Measurements from ENCODE around the gene BBS4.
"Not testable (repeated sequence)": the region's sequence is repeated elsewhere in the genome, so short reads cannot be mapped to it uniquely, and the experiment has no call there.

The BBS4 gene

GRCh38 chr15:72700076-72700475, 14.1 kb downstream of the BBS4 start:
- Histone ChIP-seq H3K9me3 (ENCODE audit: control insufficient read depth, low read length) (no peaks in the 10 kb centered on the region), H3K4me1 (ENCODE audit: control insufficient read depth, insufficient read depth, low read length, poor library complexity, severe bottlenecking) (no peaks in the 10 kb centered on the region), H3K27ac (ENCODE audit: low read depth, low read length, severe bottlenecking) (no peak overlapping the region), H3K36me3 (ENCODE audit: control insufficient read depth, insufficient read depth, low read length) (no peaks in the 10 kb centered on the region), H3K4me3 (ENCODE audit: extremely low read depth, insufficient read depth, low read length, poor library complexity, severe bottlenecking) (no peak overlapping the region)
- WGBS, 2 experiments (ENCODE audit: insufficient coverage in 2 of 2): 87 to 96% methylated on average over 4 to 5 of the region's 9 CpGs

GRCh38 chr15:72706266-72706665, 20.3 kb downstream of the BBS4 start:
- H3K4me1 ChIP-seq (ENCODE audit: control insufficient read depth, insufficient read depth, low read length, poor library complexity, severe bottlenecking): no peaks in the 10 kb centered on the region
- H3K27ac ChIP-seq (ENCODE audit: low read depth, low read length, severe bottlenecking): no peak overlapping the region
- H3K4me3 ChIP-seq (ENCODE audit: extremely low read depth, insufficient read depth, low read length, poor library complexity, severe bottlenecking): no peak overlapping the region
- no peaks in the 10 kb centered on the region for H3K9me3 ChIP-seq (ENCODE audit: control insufficient read depth, low read length)
- 92 to 100% methylated on average over 4 to 6 of the region's 11 CpGs for WGBS, 2 experiments (ENCODE audit: insufficient coverage in 2 of 2)
- H3K36me3 ChIP-seq (ENCODE audit: control insufficient read depth, insufficient read depth, low read length): no peaks in the 10 kb centered on the region

- H3K9me3 ChIP-seq (ENCODE audit: control insufficient read depth, low read length); H3K4me1 ChIP-seq (ENCODE audit: control insufficient read depth, insufficient read depth, low read length, poor library complexity, severe bottlenecking); H3K27ac ChIP-seq (ENCODE audit: low read depth, low read length, severe bottlenecking); H3K4me3 ChIP-seq (ENCODE audit: extremely low read depth, insufficient read depth, low read length, poor library complexity, severe bottlenecking): not testable (repeated sequence)
- peaks cover 13% of the 10 kb centered on the region for H3K36me3 ChIP-seq (ENCODE audit: control insufficient read depth, insufficient read depth, low read length)
- 94 to 96% methylated on average over 5 to 6 of the region's 8 CpGs for WGBS, 2 experiments (ENCODE audit: insufficient coverage in 2 of 2)
These were observed 22.7 kb downstream of the BBS4 start for GRCh38 chr15:72708551-72709303.

DNA sequence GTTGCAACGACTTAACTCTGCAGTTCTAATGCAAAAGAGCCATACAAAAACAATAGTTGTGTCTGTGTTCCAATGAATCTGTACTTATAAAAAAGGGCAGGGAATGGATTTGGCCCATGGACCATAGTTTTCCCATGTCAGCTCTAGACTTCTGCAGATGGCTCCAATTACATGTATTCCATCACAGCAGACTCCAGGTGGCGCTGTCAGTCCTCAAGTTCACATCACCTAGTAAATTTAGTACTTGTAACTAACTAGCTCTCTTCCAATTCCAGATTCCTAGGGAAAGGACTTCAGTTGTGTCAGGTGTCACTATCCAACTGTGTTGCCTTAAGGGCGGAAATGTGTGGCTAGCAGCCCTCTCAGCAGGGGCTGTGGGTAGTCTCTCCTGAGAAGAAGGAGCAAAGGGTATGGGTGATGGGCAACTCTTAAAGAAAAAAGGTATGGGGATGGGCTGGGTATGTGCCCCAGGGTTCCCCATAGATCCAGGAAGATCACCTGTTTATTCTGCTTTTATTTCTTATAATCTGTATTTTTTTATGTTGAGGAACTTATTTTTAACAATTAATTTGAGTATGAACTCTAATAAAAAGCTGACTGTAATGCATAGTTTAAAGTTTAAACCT, 36.2 kb downstream of the BBS4 start:
- no peak overlapping the region for H3K4me3 ChIP-seq (ENCODE audit: extremely low read depth, insufficient read depth, low read length, poor library complexity, severe bottlenecking)
- H3K9me3 ChIP-seq (ENCODE audit: control insufficient read depth, low read length): no peaks in the 10 kb centered on the region
- H3K36me3 ChIP-seq (ENCODE audit: control insufficient read depth, insufficient read depth, low read length): peaks cover 10% of the 10 kb centered on the region
- no peak overlapping the region for H3K27ac ChIP-seq (ENCODE audit: low read depth, low read length, severe bottlenecking)
- H3K4me1 ChIP-seq (ENCODE audit: control insufficient read depth, insufficient read depth, low read length, poor library complexity, severe bottlenecking): no peaks in the 10 kb centered on the region
- WGBS, 2 experiments (ENCODE audit: insufficient coverage in 2 of 2): 0 to 49% methylated on average over 1 to 2 of the region's 3 CpGs

DNA sequence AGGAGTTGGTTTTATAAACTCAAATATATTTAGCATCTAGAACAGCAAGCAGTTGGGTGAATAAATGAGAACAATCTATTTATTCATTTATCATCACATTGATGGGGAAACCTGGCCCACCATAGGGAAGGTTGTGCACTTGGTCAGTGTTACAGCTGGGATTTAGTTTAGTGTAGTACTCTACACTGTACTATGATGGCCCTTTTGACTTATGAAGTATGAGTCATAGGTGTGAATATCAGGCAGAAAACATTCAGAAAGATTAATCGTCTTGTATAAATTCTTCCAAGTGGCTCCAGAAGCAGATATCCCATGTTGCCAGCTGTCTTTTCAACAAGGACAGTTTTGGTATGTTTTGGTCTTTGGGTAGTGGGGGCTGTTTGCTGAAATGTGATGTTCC, 38.0 kb downstream of the BBS4 start:
- Histone ChIP-seq H3K4me1 (ENCODE audit: control insufficient read depth, insufficient read depth, low read length, poor library complexity, severe bottlenecking) (no peaks in the 10 kb centered on the region), H3K36me3 (ENCODE audit: control insufficient read depth, insufficient read depth, low read length) (peaks cover 5% of the 10 kb centered on the region), H3K27ac (ENCODE audit: low read depth, low read length, severe bottlenecking) (no peak overlapping the region), H3K4me3 (ENCODE audit: extremely low read depth, insufficient read depth, low read length, poor library complexity, severe bottlenecking) (no peak overlapping the region), H3K9me3 (ENCODE audit: control insufficient read depth, low read length) (no peaks in the 10 kb centered on the region)
- 89% methylated on average over 1 of the region's 1 CpG; no CpG with 5 or more reads in 1 of the 2 experiments for WGBS, 2 experiments (ENCODE audit: insufficient coverage in 2 of 2)

GRCh38 chr15:72725446-72725845, 39.4 kb downstream of the BBS4 start:
- Histone ChIP-seq H3K4me1 (ENCODE audit: control insufficient read depth, insufficient read depth, low read length, poor library complexity, severe bottlenecking) (no peaks in the 10 kb centered on the region), H3K4me3 (ENCODE audit: extremely low read depth, insufficient read depth, low read length, poor library complexity, severe bottlenecking) (no peak overlapping the region), H3K9me3 (ENCODE audit: control insufficient read depth, low read length) (no peaks in the 10 kb centered on the region), H3K27ac (ENCODE audit: low read depth, low read length, severe bottlenecking) (no peak overlapping the region), H3K36me3 (ENCODE audit: control insufficient read depth, insufficient read depth, low read length) (peaks cover 10% of the 10 kb centered on the region)
- WGBS, 2 experiments (ENCODE audit: insufficient coverage in 2 of 2): 92% methylated on average over 2 of the region's 3 CpGs; no CpG with 5 or more reads in 1 of the 2 experiments

DNA sequence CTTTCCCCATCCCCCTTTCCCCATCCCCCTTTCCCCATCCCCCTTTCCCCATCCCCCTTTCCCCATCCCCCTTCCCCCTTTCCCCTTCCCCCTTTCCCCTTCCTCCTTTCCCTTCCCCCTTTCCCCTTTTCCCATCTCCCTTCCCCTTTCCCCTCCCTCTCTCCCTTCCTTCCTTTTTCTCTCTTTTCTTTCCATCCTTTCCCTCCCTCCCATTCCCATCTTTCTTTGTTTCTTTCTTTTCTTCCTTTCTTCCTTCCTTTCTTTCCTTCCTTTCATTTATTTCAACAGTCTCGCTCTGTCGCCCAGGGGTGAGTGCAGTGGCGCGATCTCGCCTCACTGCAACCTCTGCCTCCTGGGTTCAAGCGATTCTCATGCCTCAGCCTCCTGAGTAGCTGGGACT, 39.8 kb downstream of the BBS4 start:
- H3K4me1 ChIP-seq (ENCODE audit: control insufficient read depth, insufficient read depth, low read length, poor library complexity, severe bottlenecking); H3K9me3 ChIP-seq (ENCODE audit: control insufficient read depth, low read length); H3K27ac ChIP-seq (ENCODE audit: low read depth, low read length, severe bottlenecking); H3K4me3 ChIP-seq (ENCODE audit: extremely low read depth, insufficient read depth, low read length, poor library complexity, severe bottlenecking): not testable (repeated sequence)
- peaks cover 10% of the 10 kb centered on the region for H3K36me3 ChIP-seq (ENCODE audit: control insufficient read depth, insufficient read depth, low read length)
- 92 to 94% methylated on average over 6 of the region's 6 CpGs for WGBS, 2 experiments (ENCODE audit: insufficient coverage in 2 of 2)

GRCh38 chr15:72727154-72727553, 41.1 kb downstream of the BBS4 start:
- Histone ChIP-seq H3K4me1 (ENCODE audit: control insufficient read depth, insufficient read depth, low read length, poor library complexity, severe bottlenecking) (no peaks in the 10 kb centered on the region), H3K4me3 (ENCODE audit: extremely low read depth, insufficient read depth, low read length, poor library complexity, severe bottlenecking) (no peak overlapping the region)

DNA sequence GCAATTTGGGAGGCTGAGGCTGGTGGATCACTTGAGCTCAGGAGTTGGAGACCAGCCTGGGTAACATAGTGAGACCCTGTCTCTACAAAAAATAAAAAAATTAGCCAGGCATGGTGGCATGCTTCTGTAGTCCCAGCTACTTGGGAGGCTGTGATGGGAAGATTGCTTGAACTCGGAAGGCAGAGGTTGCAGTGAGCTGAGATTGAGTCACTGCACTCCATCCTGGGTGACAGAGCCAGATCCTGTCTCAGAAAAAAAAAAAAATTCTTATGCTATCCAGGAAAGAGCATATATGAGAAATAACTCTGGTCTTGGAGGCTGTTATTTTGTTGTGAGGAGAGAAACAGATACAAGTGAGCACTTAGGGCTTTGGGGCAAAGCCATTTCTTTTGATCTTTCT, 42.2 kb downstream of the BBS4 start:
- H3K4me1 ChIP-seq (ENCODE audit: control insufficient read depth, insufficient read depth, low read length, poor library complexity, severe bottlenecking); H3K4me3 ChIP-seq (ENCODE audit: extremely low read depth, insufficient read depth, low read length, poor library complexity, severe bottlenecking); H3K27ac ChIP-seq (ENCODE audit: low read depth, low read length, severe bottlenecking); H3K9me3 ChIP-seq (ENCODE audit: control insufficient read depth, low read length): not testable (repeated sequence)
- H3K36me3 ChIP-seq (ENCODE audit: control insufficient read depth, insufficient read depth, low read length): peaks cover 25% of the 10 kb centered on the region
- 100% methylated on average over 1 of the region's 1 CpG for whole genome bisulfite sequencing, 2 experiments (ENCODE audit: insufficient coverage in 2 of 2)

More at GRCh38 chr15:72727154-72727553, 41.1 kb downstream of the BBS4 start:
- Histone ChIP-seq H3K36me3 (ENCODE audit: control insufficient read depth, insufficient read depth, low read length) (peaks cover 17% of the 10 kb centered on the region), H3K9me3 (ENCODE audit: control insufficient read depth, low read length) (no peaks in the 10 kb centered on the region), H3K27ac (ENCODE audit: low read depth, low read length, severe bottlenecking) (no peak overlapping the region)

DNA sequence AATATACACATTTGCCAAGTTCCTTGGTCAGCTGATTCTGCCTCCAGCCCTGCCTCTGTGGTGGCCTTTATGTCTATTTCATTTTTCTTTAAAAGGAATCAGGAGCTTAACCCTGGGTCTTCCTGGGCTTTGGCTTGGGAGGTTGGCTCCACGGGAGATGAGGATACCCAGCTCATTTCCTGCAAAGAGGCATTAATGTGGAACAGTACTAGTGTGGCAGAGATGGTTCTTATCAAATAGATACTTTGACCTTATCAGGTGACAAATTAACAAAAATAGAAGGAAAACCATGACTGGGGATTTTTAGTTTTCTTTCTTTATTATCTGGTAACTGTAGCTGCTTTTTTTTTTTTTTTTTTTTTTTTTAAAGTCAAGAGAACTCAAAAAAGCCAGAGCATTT, 42.8 kb downstream of the BBS4 start:
- Histone ChIP-seq H3K9me3 (ENCODE audit: control insufficient read depth, low read length) (no peaks in the 10 kb centered on the region), H3K27ac (ENCODE audit: low read depth, low read length, severe bottlenecking) (no peak overlapping the region), H3K36me3 (ENCODE audit: control insufficient read depth, insufficient read depth, low read length) (peaks cover 29% of the 10 kb centered on the region), H3K4me3 (ENCODE audit: extremely low read depth, insufficient read depth, low read length, poor library complexity, severe bottlenecking) (no peak overlapping the region), H3K4me1 (ENCODE audit: control insufficient read depth, insufficient read depth, low read length, poor library complexity, severe bottlenecking) (no peaks in the 10 kb centered on the region)
- no CpG with 5 or more reads among the region's 1 CpG for WGBS, 2 experiments (ENCODE audit: insufficient coverage in 2 of 2)

GRCh38 chr15:72732086-72732485, 46.1 kb downstream of the BBS4 start:
- no peak overlapping the region for H3K27ac ChIP-seq (ENCODE audit: low read depth, low read length, severe bottlenecking)

More at GRCh38 chr15:72732086-72732485, 46.1 kb downstream of the BBS4 start:
- Histone ChIP-seq H3K9me3 (ENCODE audit: control insufficient read depth, low read length) (no peaks in the 10 kb centered on the region), H3K4me1 (ENCODE audit: control insufficient read depth, insufficient read depth, low read length, poor library complexity, severe bottlenecking) (no peaks in the 10 kb centered on the region), H3K4me3 (ENCODE audit: extremely low read depth, insufficient read depth, low read length, poor library complexity, severe bottlenecking) (no peak overlapping the region), H3K36me3 (ENCODE audit: control insufficient read depth, insufficient read depth, low read length) (peaks cover 41% of the 10 kb centered on the region)

Data from mesodermal cell (in vitro differentiated cells).